MM.1S (cell line): ENCODE measurements around the gene CCDC102A.

ENCODE experiments used
- EZH2 ChIP-seq: fragments of 300-600 bp; sonication (generic); optimal IDR thresholded peaks from 2 replicates; pipeline ENCODE3; 2017; ENCODE audit warnings: low read depth, mild to moderate bottlenecking, antibody characterized with exemption, low read length, mixed read lengths
- EZH2phosphoT487 ChIP-seq: fragments of 300-600 bp; sonication (generic); IDR thresholded peaks from 2 replicates; pipeline ENCODE4 v1.6.1; 2018; ENCODE audit warnings: antibody characterized with exemption, low read length
- TF ChIP-seq, protein P1 (sequence below): fragments of 300-600 bp; sonication (generic); IDR thresholded peaks from 2 replicates; pipeline ENCODE4 v1.5.1; 2016; ENCODE audit warnings: antibody characterized with exemption, low read length, mixed read lengths

GRCh38 chr16:57530522-57531252 lies 5.7 kb downstream of the CCDC102A start:
- TF ChIP-seq, protein P1, sequence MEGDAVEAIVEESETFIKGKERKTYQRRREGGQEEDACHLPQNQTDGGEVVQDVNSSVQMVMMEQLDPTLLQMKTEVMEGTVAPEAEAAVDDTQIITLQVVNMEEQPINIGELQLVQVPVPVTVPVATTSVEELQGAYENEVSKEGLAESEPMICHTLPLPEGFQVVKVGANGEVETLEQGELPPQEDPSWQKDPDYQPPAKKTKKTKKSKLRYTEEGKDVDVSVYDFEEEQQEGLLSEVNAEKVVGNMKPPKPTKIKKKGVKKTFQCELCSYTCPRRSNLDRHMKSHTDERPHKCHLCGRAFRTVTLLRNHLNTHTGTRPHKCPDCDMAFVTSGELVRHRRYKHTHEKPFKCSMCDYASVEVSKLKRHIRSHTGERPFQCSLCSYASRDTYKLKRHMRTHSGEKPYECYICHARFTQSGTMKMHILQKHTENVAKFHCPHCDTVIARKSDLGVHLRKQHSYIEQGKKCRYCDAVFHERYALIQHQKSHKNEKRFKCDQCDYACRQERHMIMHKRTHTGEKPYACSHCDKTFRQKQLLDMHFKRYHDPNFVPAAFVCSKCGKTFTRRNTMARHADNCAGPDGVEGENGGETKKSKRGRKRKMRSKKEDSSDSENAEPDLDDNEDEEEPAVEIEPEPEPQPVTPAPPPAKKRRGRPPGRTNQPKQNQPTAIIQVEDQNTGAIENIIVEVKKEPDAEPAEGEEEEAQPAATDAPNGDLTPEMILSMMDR: no peak
- TF ChIP-seq EZH2 (no peak), EZH2phosphoT487 (no peak)
